Measurements from ENCODE around the gene HEPACAM. TPM values are rescaled to one million over a fixed set of nuclear protein-coding genes. Genes with fewer than 3 reads are reported as not detected.

Gene HEPACAM
- total RNA-seq, 1 experiment from 2014 or later = not detected

DNA sequence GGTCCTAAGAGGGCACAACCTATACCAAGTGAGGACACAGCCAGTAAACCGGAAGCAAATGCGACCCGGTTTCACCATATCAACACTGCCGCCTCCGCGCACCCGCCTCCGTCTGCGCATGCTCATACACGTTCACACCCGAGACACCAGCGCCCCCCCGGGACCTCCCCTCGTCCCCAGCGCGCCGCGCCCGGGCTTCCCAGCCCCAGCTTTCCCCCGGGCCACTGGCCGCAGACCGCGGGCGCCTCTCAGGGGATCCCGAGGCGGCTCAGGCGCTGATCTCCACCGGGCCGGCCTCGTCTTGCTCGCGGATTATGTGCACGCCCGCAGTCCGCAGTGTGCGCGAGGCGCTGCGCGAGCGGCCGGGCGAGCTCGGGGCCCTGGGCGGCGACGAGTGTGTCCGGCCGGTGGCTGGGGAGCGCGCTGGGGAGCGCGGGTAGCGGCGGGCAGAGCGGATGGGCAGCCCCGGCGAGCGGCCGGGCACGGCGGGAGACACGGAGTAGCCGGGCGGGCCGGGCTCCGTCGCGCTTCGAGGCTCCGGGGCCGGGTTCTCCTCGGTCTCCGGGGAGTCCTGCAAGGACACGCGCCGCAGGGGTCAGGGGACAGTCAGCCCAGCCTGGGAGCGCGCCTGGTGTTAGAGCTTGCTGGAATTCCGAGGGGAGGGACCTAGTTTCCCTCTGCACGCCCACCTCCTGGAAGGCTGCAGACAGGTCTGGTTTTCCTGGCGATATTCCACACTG is 14.8 kb downstream of the HEPACAM start:
- Histone ChIP-seq H3K9ac (ENCODE audit: low read length) (no peak overlapping the region), H3K27ac (ENCODE audit: low read length) (no peak overlapping the region), H3K36me3 (ENCODE audit: insufficient read depth, low read length) (no peaks in the 10 kb centered on the region), H3K4me1 (ENCODE audit: low read length) (no peaks in the 10 kb centered on the region), H2AFZ (ENCODE audit: low read length) (no peak overlapping the region), H3K27me3 (ENCODE audit: low read length) (no peaks in the 10 kb centered on the region), H3K9me3 (ENCODE audit: low read length) (no peaks in the 10 kb centered on the region), H3K4me3 (ENCODE audit: low read length) (no peak overlapping the region), H4K20me1 (ENCODE audit: insufficient read depth, low read depth, low read length) (no peaks in the 10 kb centered on the region), H3K79me2 (ENCODE audit: low read length) (no peaks in the 10 kb centered on the region), H3K9me2 (replicated peaks; ENCODE audit: insufficient read depth, low read length) (no peaks in the 10 kb centered on the region), H3K4me2 (ENCODE audit: low read depth, low read length, poor library complexity, severe bottlenecking) (no peak overlapping the region)
- DNase-seq = no peak

DNA sequence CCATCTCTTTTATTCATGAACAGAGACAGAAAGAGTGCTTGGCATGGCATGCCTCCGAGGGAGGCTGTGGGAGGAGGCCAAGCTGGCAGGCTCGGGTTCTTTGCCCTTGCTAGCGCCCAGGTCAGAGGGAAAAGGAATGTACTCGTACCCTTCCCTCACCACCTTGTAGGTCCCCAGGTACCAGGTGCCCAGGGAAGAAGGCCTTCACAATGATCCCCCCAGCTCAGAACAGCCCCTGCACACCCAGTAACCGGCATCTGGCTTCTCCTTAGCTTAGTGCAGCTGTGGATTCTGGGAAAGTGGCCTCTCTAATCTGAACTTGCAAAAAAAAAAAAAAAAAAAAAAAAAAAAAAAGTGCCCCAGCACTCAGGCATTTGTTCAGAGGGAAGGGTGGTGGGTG is 15.5 kb downstream of the HEPACAM start:
- Histone ChIP-seq H3K4me1 (ENCODE audit: low read length) (no peaks in the 10 kb centered on the region), H2AFZ (ENCODE audit: low read length) (no peak overlapping the region), H3K79me2 (ENCODE audit: low read length) (no peaks in the 10 kb centered on the region), H3K36me3 (ENCODE audit: insufficient read depth, low read length) (no peaks in the 10 kb centered on the region), H3K4me2 (ENCODE audit: low read depth, low read length, poor library complexity, severe bottlenecking) (no peak overlapping the region), H3K27me3 (ENCODE audit: low read length) (no peaks in the 10 kb centered on the region), H3K4me3 (ENCODE audit: low read length) (no peak overlapping the region), H3K9me3 (ENCODE audit: low read length) (no peaks in the 10 kb centered on the region), H3K27ac (ENCODE audit: low read length) (no peak overlapping the region), H4K20me1 (ENCODE audit: insufficient read depth, low read depth, low read length) (no peaks in the 10 kb centered on the region), H3K9me2 (replicated peaks; ENCODE audit: insufficient read depth, low read length) (no peaks in the 10 kb centered on the region), H3K9ac (ENCODE audit: low read length) (no peak overlapping the region)
- no peak for DNase-seq

DNA sequence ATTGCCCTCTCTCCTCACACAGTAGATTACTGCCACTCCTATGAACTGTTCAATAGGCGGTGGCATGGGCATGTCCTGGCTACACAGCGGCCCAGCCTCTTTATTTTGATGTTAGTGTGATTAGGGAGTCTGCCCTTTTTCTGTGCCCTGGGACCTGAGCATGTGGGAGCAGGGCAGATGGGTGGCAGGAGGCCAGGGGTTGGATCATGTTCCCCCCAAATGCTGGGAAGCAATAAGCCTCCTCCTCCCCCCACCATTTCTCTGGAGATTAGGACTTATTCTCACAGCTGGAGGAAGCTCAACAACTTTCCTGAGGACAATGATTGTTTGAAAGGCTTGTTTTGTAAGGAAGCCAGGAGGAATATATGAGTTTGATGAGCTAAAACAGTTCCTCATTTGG is 15.9 kb downstream of the HEPACAM start:
- Histone ChIP-seq H3K9me2 (replicated peaks; ENCODE audit: insufficient read depth, low read length) (no peaks in the 10 kb centered on the region), H3K79me2 (ENCODE audit: low read length) (no peaks in the 10 kb centered on the region), H3K9ac (ENCODE audit: low read length) (no peak overlapping the region), H4K20me1 (ENCODE audit: insufficient read depth, low read depth, low read length) (no peaks in the 10 kb centered on the region), H2AFZ (ENCODE audit: low read length) (no peak overlapping the region), H3K4me2 (ENCODE audit: low read depth, low read length, poor library complexity, severe bottlenecking) (no peak overlapping the region), H3K27me3 (ENCODE audit: low read length) (no peaks in the 10 kb centered on the region), H3K4me1 (ENCODE audit: low read length) (no peaks in the 10 kb centered on the region), H3K36me3 (ENCODE audit: insufficient read depth, low read length) (no peaks in the 10 kb centered on the region), H3K9me3 (ENCODE audit: low read length) (no peaks in the 10 kb centered on the region), H3K4me3 (ENCODE audit: low read length) (no peak overlapping the region), H3K27ac (ENCODE audit: low read length) (no peak overlapping the region)
- no peak for DNase-seq

DNA sequence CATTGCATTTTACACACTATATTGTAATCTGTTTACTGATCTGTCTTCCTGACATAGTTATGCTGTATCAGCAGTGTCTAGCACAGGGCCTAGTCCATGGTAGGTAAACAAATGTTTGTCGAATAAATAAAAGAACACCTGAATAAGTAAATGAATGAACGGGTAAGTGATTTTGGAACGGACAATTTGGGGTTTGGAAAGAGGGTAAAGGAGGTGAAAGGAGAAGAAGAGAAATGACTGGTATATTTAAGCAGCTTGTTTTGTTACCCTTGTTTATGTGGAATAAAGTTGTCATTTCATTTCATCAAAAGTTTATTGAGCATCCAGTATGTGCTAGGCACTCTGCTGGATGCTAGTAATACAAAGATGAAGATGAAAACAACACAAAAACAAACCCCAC is 16.9 kb downstream of the HEPACAM start, which contains the start of gene HEPN1:
Gene HEPN1, plus strand, starts transcription at position 301 of the 400 bp plus-strand sequence.
- Histone ChIP-seq H2AFZ (ENCODE audit: low read length) (no peak within 1 kb of the TSS), H3K4me3 (ENCODE audit: low read length) (no peak within 1 kb of the TSS), H3K27me3 (ENCODE audit: low read length) (no peaks in the 10 kb centered on the region), H3K36me3 (ENCODE audit: insufficient read depth, low read length) (no peaks in the 10 kb centered on the region), H3K9me3 (ENCODE audit: low read length) (no peaks in the 10 kb centered on the region), H3K27ac (ENCODE audit: low read length) (no peak within 1 kb of the TSS), H4K20me1 (ENCODE audit: insufficient read depth, low read depth, low read length) (no peaks in the 10 kb centered on the region), H3K9me2 (replicated peaks; ENCODE audit: insufficient read depth, low read length) (no peaks in the 10 kb centered on the region), H3K9ac (ENCODE audit: low read length) (no peak within 1 kb of the TSS), H3K79me2 (ENCODE audit: low read length) (no peaks in the 10 kb centered on the region), H3K4me1 (ENCODE audit: low read length) (no peaks in the 10 kb centered on the region), H3K4me2 (ENCODE audit: low read depth, low read length, poor library complexity, severe bottlenecking) (no peak within 1 kb of the TSS)
- DNase-seq = no peak

DNA sequence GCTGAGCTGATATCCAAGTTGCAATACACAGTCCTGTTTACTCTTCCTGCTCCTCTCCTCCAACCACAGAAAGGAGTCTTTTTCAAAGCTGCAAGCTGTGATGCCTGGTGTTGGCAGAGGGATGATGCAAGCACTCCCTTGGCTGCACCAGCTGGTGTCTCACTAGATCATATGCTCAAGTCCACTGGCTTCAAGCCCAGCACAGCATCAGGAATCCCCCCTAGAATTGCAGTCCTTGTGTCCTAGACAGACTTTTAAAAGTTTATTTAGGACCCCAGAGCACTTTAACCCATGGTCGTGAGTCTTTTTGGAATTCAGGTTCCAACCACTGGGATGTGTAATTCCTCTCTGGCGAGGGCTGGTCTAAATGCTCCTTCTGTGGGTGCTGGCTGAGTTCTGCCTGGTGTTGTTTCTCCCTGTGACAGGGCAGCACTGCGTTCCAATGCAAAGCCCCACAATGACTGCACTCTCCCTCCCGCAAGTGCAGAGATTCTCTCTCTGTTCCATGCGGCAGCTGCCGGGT is 18.7 kb downstream of the HEPACAM start:
- H3K36me3 ChIP-seq (ENCODE audit: insufficient read depth, low read length) = no peaks in the 10 kb centered on the region
- H3K9me2 ChIP-seq (replicated peaks; ENCODE audit: insufficient read depth, low read length) = no peaks in the 10 kb centered on the region
- no peak for DNase-seq
- no peaks in the 10 kb centered on the region for H3K4me1 ChIP-seq (ENCODE audit: low read length)
- H4K20me1 ChIP-seq (ENCODE audit: insufficient read depth, low read depth, low read length) = no peaks in the 10 kb centered on the region
- H3K4me3 ChIP-seq (ENCODE audit: low read length) = no peak overlapping the region
- no peaks in the 10 kb centered on the region for H3K79me2 ChIP-seq (ENCODE audit: low read length)
- H3K9ac ChIP-seq (ENCODE audit: low read length) = no peak overlapping the region
- no peaks in the 10 kb centered on the region for H3K27me3 ChIP-seq (ENCODE audit: low read length)
- H3K4me2 ChIP-seq (ENCODE audit: low read depth, low read length, poor library complexity, severe bottlenecking) = no peak overlapping the region
- H3K9me3 ChIP-seq (ENCODE audit: low read length) = no peaks in the 10 kb centered on the region
- no peak overlapping the region for H2AFZ ChIP-seq (ENCODE audit: low read length)
- no peak overlapping the region for H3K27ac ChIP-seq (ENCODE audit: low read length)

DNA sequence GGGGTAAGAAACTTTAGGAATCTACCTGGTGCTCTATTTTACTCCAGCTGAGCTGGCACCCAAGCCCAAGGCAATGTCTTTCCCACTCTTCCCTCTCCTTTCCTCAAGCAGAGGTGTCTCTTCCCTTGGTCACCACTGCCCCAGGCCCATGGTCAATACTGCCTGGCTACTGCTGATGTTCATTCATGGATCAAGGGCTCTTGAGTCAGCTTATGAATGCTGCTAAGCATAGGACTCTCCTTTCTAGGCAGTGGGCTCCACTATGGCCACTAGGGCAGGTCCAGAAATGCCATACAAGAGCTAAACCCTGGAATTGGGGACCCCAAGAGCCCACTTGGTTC is 19.5 kb downstream of the HEPACAM start:
- Histone ChIP-seq H3K9ac (ENCODE audit: low read length) (no peak overlapping the region), H3K4me3 (ENCODE audit: low read length) (no peak overlapping the region), H3K9me2 (replicated peaks; ENCODE audit: insufficient read depth, low read length) (no peaks in the 10 kb centered on the region), H3K4me1 (ENCODE audit: low read length) (no peaks in the 10 kb centered on the region), H3K79me2 (ENCODE audit: low read length) (no peaks in the 10 kb centered on the region), H3K36me3 (ENCODE audit: insufficient read depth, low read length) (no peaks in the 10 kb centered on the region), H4K20me1 (ENCODE audit: insufficient read depth, low read depth, low read length) (no peaks in the 10 kb centered on the region), H3K4me2 (ENCODE audit: low read depth, low read length, poor library complexity, severe bottlenecking) (no peak overlapping the region), H3K9me3 (ENCODE audit: low read length) (no peaks in the 10 kb centered on the region), H2AFZ (ENCODE audit: low read length) (no peak overlapping the region), H3K27me3 (ENCODE audit: low read length) (no peaks in the 10 kb centered on the region), H3K27ac (ENCODE audit: low read length) (no peak overlapping the region)
- DNase-seq = no peak

DNA sequence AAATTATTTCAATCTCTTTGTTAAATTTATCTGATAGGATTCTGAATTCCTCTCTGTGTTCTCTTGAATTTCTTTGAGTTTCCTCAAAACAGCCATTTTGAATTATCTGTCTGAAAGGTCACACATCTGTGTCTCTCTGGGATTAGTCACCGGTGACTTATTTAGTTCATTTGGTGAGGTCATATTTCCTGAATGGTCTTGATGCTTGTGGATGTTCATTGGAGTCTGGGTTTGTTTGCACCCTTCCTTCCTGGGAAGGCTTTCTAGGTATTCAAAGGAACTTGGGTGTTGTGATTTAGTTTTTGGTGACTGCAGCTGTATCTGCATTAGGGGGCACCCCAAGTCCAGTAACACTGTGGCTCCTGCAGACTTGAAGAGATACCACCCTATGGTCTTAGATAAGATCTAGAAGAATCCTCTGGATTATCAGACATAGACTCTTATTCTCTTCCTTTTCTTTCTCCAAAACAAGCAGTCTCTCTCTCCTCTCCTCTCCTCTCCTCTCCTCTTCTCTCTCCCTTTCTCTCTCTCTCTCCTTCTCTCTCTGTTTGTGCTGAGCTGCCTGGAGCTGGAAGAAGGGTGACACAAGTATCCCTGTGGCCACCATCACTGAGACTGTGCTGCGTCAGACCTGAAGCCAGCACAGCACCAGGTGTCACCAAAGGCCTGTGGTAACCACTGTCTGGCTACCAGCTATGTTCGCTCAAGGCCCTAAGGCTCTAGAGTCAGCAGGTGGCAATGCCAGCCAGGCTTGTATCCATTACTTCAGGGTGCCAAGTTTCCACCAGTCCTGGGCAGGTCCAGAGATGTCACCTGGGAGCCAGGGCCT is 20.1 kb downstream of the HEPACAM start:
- no peak overlapping the region for H3K4me3 ChIP-seq (ENCODE audit: low read length)
- H4K20me1 ChIP-seq (ENCODE audit: insufficient read depth, low read depth, low read length) = no peaks in the 10 kb centered on the region
- H3K79me2 ChIP-seq (ENCODE audit: low read length) = no peaks in the 10 kb centered on the region
- H3K4me1 ChIP-seq (ENCODE audit: low read length) = no peaks in the 10 kb centered on the region
- H2AFZ ChIP-seq (ENCODE audit: low read length) = no peak overlapping the region
- H3K27ac ChIP-seq (ENCODE audit: low read length) = no peak overlapping the region
- H3K36me3 ChIP-seq (ENCODE audit: insufficient read depth, low read length) = no peaks in the 10 kb centered on the region
- H3K9me3 ChIP-seq (ENCODE audit: low read length) = no peaks in the 10 kb centered on the region
- H3K27me3 ChIP-seq (ENCODE audit: low read length) = no peaks in the 10 kb centered on the region
- no peak for DNase-seq
- H3K9me2 ChIP-seq (replicated peaks; ENCODE audit: insufficient read depth, low read length) = no peaks in the 10 kb centered on the region
- H3K9ac ChIP-seq (ENCODE audit: low read length) = no peak overlapping the region
- no peak overlapping the region for H3K4me2 ChIP-seq (ENCODE audit: low read depth, low read length, poor library complexity, severe bottlenecking)

DNA sequence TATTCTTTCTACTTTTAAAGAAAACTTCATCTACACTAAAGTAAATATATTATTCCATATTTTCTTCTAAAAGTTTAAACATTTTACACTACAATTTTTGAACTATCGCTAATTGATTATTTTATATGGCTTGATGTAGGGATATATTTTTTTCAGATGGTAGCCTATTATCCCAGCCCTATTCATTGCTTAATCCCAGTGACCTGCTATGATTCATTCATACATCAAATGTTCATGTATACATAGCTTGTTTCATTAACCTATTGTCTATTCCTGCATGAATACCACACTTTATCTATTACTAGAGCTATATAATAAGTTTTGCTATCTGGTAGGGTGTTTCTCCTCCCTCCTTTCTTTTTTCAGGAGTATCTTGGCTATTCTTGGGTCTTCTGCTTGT is 33.2 kb downstream of the HEPACAM start:
- no peak overlapping the region for H3K4me3 ChIP-seq (ENCODE audit: low read length)
- H4K20me1 ChIP-seq (ENCODE audit: insufficient read depth, low read depth, low read length) = no peaks in the 10 kb centered on the region
- H3K9me3 ChIP-seq (ENCODE audit: low read length) = no peaks in the 10 kb centered on the region
- H3K9me2 ChIP-seq (replicated peaks; ENCODE audit: insufficient read depth, low read length) = no peaks in the 10 kb centered on the region
- no peaks in the 10 kb centered on the region for H3K36me3 ChIP-seq (ENCODE audit: insufficient read depth, low read length)
- no peak overlapping the region for H3K27ac ChIP-seq (ENCODE audit: low read length)
- no peak overlapping the region for H3K9ac ChIP-seq (ENCODE audit: low read length)
- H3K4me2 ChIP-seq (ENCODE audit: low read depth, low read length, poor library complexity, severe bottlenecking) = no peak overlapping the region
- H3K27me3 ChIP-seq (ENCODE audit: low read length) = no peaks in the 10 kb centered on the region
- no peak for DNase-seq
- H2AFZ ChIP-seq (ENCODE audit: low read length) = no peak overlapping the region
- H3K79me2 ChIP-seq (ENCODE audit: low read length) = no peaks in the 10 kb centered on the region
- H3K4me1 ChIP-seq (ENCODE audit: low read length) = no peaks in the 10 kb centered on the region
